DOHH2 (cell line): ENCODE results near the gene TLL2.

Experiments used
- EZH2phosphoT487 ChIP-seq: fragments of 200-600 bp; sonication (generic); IDR thresholded peaks from 2 replicates; pipeline ENCODE4 v1.6.1; 2017; ENCODE audit warnings: borderline replicate concordance, mild to moderate bottlenecking, antibody characterized with exemption, low read length, moderate library complexity, mixed read lengths
- TF ChIP-seq, protein P1 (sequence below): fragments of 200-600 bp; sonication (generic); IDR thresholded peaks from one replicate; pipeline ENCODE4 v1.5.1; 2014; ENCODE audit warnings: antibody characterized with exemption, mild to moderate bottlenecking, low read depth, low read length; ENCODE audit not compliant: poor library complexity, severe bottlenecking

DNA sequence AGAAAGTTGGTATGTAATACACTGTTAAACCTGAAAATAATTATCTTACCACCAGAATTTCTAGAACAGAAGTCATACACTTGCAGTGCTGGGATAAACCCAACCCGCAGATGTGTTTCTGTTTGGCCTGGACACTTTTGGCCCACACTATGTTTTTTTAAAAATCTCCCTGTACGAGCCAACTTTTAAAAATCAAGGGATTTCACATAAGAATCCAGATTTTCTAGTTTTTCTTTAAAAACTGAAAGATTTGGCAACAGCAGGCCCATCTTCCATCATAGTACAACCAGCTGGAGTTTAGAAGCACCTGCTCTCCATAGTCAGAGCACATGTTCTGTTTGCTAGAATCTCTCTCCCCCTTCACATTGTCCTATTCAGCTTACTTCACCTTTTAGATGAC is 74.0 kb downstream of the TLL2 start:
- TF ChIP-seq, protein P1, sequence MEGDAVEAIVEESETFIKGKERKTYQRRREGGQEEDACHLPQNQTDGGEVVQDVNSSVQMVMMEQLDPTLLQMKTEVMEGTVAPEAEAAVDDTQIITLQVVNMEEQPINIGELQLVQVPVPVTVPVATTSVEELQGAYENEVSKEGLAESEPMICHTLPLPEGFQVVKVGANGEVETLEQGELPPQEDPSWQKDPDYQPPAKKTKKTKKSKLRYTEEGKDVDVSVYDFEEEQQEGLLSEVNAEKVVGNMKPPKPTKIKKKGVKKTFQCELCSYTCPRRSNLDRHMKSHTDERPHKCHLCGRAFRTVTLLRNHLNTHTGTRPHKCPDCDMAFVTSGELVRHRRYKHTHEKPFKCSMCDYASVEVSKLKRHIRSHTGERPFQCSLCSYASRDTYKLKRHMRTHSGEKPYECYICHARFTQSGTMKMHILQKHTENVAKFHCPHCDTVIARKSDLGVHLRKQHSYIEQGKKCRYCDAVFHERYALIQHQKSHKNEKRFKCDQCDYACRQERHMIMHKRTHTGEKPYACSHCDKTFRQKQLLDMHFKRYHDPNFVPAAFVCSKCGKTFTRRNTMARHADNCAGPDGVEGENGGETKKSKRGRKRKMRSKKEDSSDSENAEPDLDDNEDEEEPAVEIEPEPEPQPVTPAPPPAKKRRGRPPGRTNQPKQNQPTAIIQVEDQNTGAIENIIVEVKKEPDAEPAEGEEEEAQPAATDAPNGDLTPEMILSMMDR, result no peak
- TF ChIP-seq EZH2phosphoT487, result no peak
